ENCODE data around the gene INTS6. TPM values are rescaled to one million over a fixed set of nuclear protein-coding genes. Genes with fewer than 3 reads are reported as not detected.

Gene INTS6
- total and polyA plus RNA-seq, 4 donors: 9.8 to 51.6 (median 25.2) TPM

DNA sequence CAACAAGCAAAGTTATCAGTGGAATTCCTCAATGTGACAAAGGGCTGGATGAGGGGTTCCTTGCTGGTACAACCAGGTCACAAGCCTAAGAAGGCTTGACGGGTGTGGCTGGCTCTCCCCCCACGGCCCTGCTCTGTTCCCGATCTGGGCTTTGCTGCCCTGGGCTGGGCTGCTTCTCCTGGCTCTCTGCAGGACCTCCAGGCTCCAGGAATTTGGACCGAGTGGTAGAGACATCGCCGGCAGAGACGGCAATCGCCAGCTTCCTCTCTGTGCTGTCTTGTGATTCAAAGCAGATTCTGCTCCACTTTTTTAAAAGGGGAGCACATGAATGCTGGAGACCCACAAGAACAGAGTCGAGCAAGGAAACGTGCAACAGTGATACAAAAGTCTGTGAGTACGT, 113.5 kb downstream of the INTS6 start, which contains the start of gene SERPINE3:
TSS of gene SERPINE3 (plus strand) at position 338 of the 400 bp plus-strand sequence. CDS start 1,401 bp downstream, outside the sequence.
- DNase-seq (no peak), ATAC-seq (ENCODE audit: low FRiP score) (no peak)
- Histone ChIP-seq H3K4me3 (ENCODE audit: low read length in 2 of 2) (no peak within 1 kb of the TSS), H3K9me3 (ENCODE audit: control insufficient read depth, low read length) (no peaks in the 10 kb centered on the region), H3K36me3 (ENCODE audit: control insufficient read depth in 1 of 2, insufficient read depth in 2 of 2, low read length in 1 of 2) (no peaks in the 10 kb centered on the region), H3K4me1 (ENCODE audit: control insufficient read depth in 1 of 2, insufficient read depth in 2 of 2, low read length in 2 of 2) (no peaks in the 10 kb centered on the region), H3K27ac (ENCODE audit: low read depth in 1 of 2, low read length in 2 of 2) (no peak within 1 kb of the TSS), H3K27me3 (ENCODE audit: control insufficient read depth in 1 of 2, insufficient read depth in 2 of 2, low read length in 1 of 2) (no peaks in the 10 kb centered on the region)
- intact Hi-C loops (cut with DNase I): no loop called here
- WGBS, 2 donors: 75 to 82% methylated on average over 11 of the region's 11 CpGs

- 93 to 94% methylated on average over 5 of the region's 5 CpGs for WGBS, 2 donors
- DNase-seq (no peak), ATAC-seq (ENCODE audit: low FRiP score) (no peak)
- H3K36me3 ChIP-seq (ENCODE audit: control insufficient read depth in 1 of 2, insufficient read depth in 2 of 2, low read length in 1 of 2): no peaks in the 10 kb centered on the region
- no peaks in the 10 kb centered on the region for H3K4me1 ChIP-seq (ENCODE audit: control insufficient read depth in 1 of 2, insufficient read depth in 2 of 2, low read length in 2 of 2)
- no peaks in the 10 kb centered on the region for H3K27me3 ChIP-seq (ENCODE audit: control insufficient read depth in 1 of 2, insufficient read depth in 2 of 2, low read length in 1 of 2)
- H3K27ac ChIP-seq (ENCODE audit: low read depth in 1 of 2, low read length in 2 of 2): no peak overlapping the region
- no peaks in the 10 kb centered on the region for H3K9me3 ChIP-seq (ENCODE audit: control insufficient read depth, low read length)
- intact Hi-C loops (cut with DNase I): no loop called here
- H3K4me3 ChIP-seq (ENCODE audit: low read length in 2 of 2): no peak overlapping the region
These were observed 116.1 kb downstream of the INTS6 start for GRCh38 chr13:51336746-51337145.

GRCh38 chr13:51333826-51334225, 119.0 kb downstream of the INTS6 start:
- H3K9me3 ChIP-seq (ENCODE audit: control insufficient read depth, low read length): no peaks in the 10 kb centered on the region
- H3K4me3 ChIP-seq (ENCODE audit: low read length in 2 of 2): no peak overlapping the region
- no peaks in the 10 kb centered on the region for H3K36me3 ChIP-seq (ENCODE audit: control insufficient read depth in 1 of 2, insufficient read depth in 2 of 2, low read length in 1 of 2)
- DNase-seq (no peak), ATAC-seq (ENCODE audit: low FRiP score) (no peak)
- H3K4me1 ChIP-seq (ENCODE audit: control insufficient read depth in 1 of 2, insufficient read depth in 2 of 2, low read length in 2 of 2): no peaks in the 10 kb centered on the region
- no peaks in the 10 kb centered on the region for H3K27me3 ChIP-seq (ENCODE audit: control insufficient read depth in 1 of 2, insufficient read depth in 2 of 2, low read length in 1 of 2)
- intact Hi-C loops (cut with DNase I): no loop called here
- H3K27ac ChIP-seq (ENCODE audit: low read depth in 1 of 2, low read length in 2 of 2): no peak overlapping the region

DNA sequence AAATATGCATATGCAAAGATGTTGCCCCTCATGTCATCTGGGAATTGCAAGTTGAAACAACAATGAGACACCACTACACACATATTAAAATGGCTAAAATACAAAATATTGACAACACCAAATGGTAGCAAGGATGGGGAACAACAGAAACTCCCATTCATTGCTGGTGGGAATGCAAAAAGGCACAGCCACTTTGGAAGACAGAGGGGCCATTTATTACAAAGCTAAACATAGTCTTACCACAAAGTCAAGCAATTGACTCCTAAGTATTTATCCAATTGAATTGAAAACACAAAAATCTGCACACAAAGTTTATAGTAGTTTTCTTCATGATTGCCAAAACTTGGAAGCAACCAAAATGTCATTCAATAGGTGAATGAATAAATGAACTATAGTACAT, 119.4 kb downstream of the INTS6 start:
- Histone ChIP-seq H3K9me3 (ENCODE audit: control insufficient read depth, low read length) (no peaks in the 10 kb centered on the region), H3K4me3 (ENCODE audit: low read length in 2 of 2) (no peak overlapping the region), H3K36me3 (ENCODE audit: control insufficient read depth in 1 of 2, insufficient read depth in 2 of 2, low read length in 1 of 2) (no peaks in the 10 kb centered on the region), H3K27ac (ENCODE audit: low read depth in 1 of 2, low read length in 2 of 2) (no peak overlapping the region), H3K27me3 (ENCODE audit: control insufficient read depth in 1 of 2, insufficient read depth in 2 of 2, low read length in 1 of 2) (no peaks in the 10 kb centered on the region), H3K4me1 (ENCODE audit: control insufficient read depth in 1 of 2, insufficient read depth in 2 of 2, low read length in 2 of 2) (no peaks in the 10 kb centered on the region)
- intact Hi-C loops (cut with DNase I): no loop called here
- DNase-seq: no peak
- no peak for ATAC-seq (ENCODE audit: low FRiP score)

DNA sequence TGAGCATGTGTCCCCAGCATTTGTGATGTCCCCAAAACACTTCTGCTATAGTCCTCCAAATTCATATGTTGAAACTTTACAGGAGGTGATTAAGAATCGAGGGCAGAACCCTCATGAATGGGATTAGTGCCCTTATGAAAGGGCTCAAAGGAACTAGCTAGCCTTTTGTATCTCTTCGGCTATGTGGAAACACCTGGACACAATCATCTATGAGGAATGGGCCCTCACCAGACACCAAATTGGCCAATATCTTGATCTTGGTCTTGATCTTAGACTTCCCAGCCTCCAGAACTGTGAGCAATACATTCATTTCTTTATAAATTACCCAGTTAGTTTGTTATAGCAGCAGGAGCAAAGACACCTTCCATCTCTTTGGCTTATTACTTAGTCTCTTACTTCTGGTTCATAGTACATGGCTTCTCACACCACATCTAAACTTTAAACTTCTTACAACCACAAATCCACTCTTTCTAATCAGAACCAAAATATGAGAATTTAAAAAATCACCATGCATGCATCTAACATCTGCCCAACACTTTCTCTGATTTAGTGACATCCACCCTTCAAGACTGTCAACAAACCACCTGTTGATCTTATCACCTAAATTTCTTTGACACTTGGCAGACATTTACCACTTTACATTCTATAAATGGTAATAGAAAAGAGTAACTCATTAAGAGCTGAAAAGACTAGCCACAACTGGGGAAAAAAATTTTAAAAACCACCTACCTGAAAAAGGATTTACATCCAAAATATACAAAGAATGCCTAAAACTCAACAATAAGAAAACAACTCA, 120.1 kb downstream of the INTS6 start:
- H3K4me3 ChIP-seq (ENCODE audit: low read length in 2 of 2): no peak overlapping the region
- no peaks in the 10 kb centered on the region for H3K27me3 ChIP-seq (ENCODE audit: control insufficient read depth in 1 of 2, insufficient read depth in 2 of 2, low read length in 1 of 2)
- ATAC-seq (ENCODE audit: low FRiP score) (no peak), DNase-seq (no peak)
- no peak overlapping the region for H3K27ac ChIP-seq (ENCODE audit: low read depth in 1 of 2, low read length in 2 of 2)
- no peaks in the 10 kb centered on the region for H3K36me3 ChIP-seq (ENCODE audit: control insufficient read depth in 1 of 2, insufficient read depth in 2 of 2, low read length in 1 of 2)
- no peaks in the 10 kb centered on the region for H3K9me3 ChIP-seq (ENCODE audit: control insufficient read depth, low read length)
- H3K4me1 ChIP-seq (ENCODE audit: control insufficient read depth in 1 of 2, insufficient read depth in 2 of 2, low read length in 2 of 2): no peaks in the 10 kb centered on the region
- 90 to 97% methylated on average over 2 of the region's 2 CpGs for WGBS, 2 donors
- intact Hi-C loops (cut with DNase I): no loop called here

GRCh38 chr13:51331354-51331861, 121.4 kb downstream of the INTS6 start:
- H3K27ac ChIP-seq (ENCODE audit: low read depth in 1 of 2, low read length in 2 of 2): no peak overlapping the region
- ATAC-seq (ENCODE audit: low FRiP score) (no peak), DNase-seq (no peak)
- H3K4me3 ChIP-seq (ENCODE audit: low read length in 2 of 2): no peak overlapping the region
- no peaks in the 10 kb centered on the region for H3K9me3 ChIP-seq (ENCODE audit: control insufficient read depth, low read length)
- H3K27me3 ChIP-seq (ENCODE audit: control insufficient read depth in 1 of 2, insufficient read depth in 2 of 2, low read length in 1 of 2): no peaks in the 10 kb centered on the region
- WGBS, 2 donors: 63 to 72% methylated on average over 6 of the region's 6 CpGs
- H3K4me1 ChIP-seq (ENCODE audit: control insufficient read depth in 1 of 2, insufficient read depth in 2 of 2, low read length in 2 of 2): no peaks in the 10 kb centered on the region
- no peaks in the 10 kb centered on the region for H3K36me3 ChIP-seq (ENCODE audit: control insufficient read depth in 1 of 2, insufficient read depth in 2 of 2, low read length in 1 of 2)
- intact Hi-C loops (cut with DNase I): no loop called here

- WGBS, 2 donors: 46 to 60% methylated on average over 3 of the region's 3 CpGs
- intact Hi-C loops (cut with DNase I): no loop called here
- Histone ChIP-seq H3K9me3 (ENCODE audit: control insufficient read depth, low read length) (no peaks in the 10 kb centered on the region), H3K27ac (ENCODE audit: low read depth in 1 of 2, low read length in 2 of 2) (no peak overlapping the region), H3K4me1 (ENCODE audit: control insufficient read depth in 1 of 2, insufficient read depth in 2 of 2, low read length in 2 of 2) (no peaks in the 10 kb centered on the region), H3K36me3 (ENCODE audit: control insufficient read depth in 1 of 2, insufficient read depth in 2 of 2, low read length in 1 of 2) (no peaks in the 10 kb centered on the region), H3K4me3 (ENCODE audit: low read length in 2 of 2) (no peak overlapping the region), H3K27me3 (ENCODE audit: control insufficient read depth in 1 of 2, insufficient read depth in 2 of 2, low read length in 1 of 2) (no peaks in the 10 kb centered on the region)
- no peak for DNase-seq
- no peak for ATAC-seq (ENCODE audit: low FRiP score)
These were observed 122.0 kb downstream of the INTS6 start for GRCh38 chr13:51330791-51331190.

DNA sequence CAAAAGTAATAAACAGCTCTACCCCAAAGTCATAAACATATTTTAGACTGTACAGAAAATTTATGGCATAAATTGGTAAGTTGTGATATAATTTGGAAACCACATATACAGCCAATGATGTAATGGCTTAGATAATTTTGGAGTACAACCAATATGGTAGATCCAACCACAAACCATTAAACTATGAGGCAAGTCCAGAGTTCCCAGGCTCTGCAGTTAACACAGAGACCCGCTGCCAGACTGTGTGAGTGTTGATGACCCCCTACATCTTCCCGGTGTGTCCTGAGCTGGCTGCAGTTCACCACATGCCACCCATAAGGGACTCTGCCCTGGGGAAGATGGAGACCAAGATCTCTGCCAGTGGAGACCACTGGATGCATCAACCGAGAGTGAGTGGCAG, 123.2 kb downstream of the INTS6 start:
- intact Hi-C loops (cut with DNase I): no loop called here

DNA sequence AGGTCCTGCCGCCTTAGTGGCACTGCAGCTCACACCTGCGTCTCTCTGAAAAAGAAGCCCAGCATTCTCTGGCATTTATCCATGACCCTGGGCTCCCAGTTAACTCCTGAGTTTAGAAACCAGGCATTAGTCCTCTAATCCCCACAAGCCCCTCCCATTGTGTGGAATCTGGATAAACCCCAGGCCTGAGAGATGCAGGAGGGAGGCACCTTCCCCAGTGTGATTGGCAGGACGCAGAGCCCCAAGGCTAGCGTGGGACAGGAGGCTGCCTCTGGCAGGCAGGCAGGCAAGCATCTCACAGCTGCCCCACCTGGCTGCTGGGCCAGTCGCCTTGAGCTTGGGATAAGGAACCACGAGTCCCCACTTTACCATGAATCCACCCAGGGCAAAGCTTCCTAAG, 124.3 kb downstream of the INTS6 start:
- DNase-seq (no peak), ATAC-seq (ENCODE audit: low FRiP score) (no peak)
- Histone ChIP-seq H3K4me3 (ENCODE audit: low read length in 2 of 2) (no peak overlapping the region), H3K9me3 (ENCODE audit: control insufficient read depth, low read length) (no peaks in the 10 kb centered on the region), H3K27me3 (ENCODE audit: control insufficient read depth in 1 of 2, insufficient read depth in 2 of 2, low read length in 1 of 2) (no peaks in the 10 kb centered on the region), H3K36me3 (ENCODE audit: control insufficient read depth in 1 of 2, insufficient read depth in 2 of 2, low read length in 1 of 2) (no peaks in the 10 kb centered on the region), H3K27ac (ENCODE audit: low read depth in 1 of 2, low read length in 2 of 2) (no peak overlapping the region), H3K4me1 (ENCODE audit: control insufficient read depth in 1 of 2, insufficient read depth in 2 of 2, low read length in 2 of 2) (no peaks in the 10 kb centered on the region)
- intact Hi-C loops (cut with DNase I): no loop called here
- 88 to 90% methylated on average over 6 of the region's 6 CpGs for WGBS, 2 donors

More for the DNA sequence above, 123.2 kb downstream of the INTS6 start:
- Histone ChIP-seq H3K27me3 (ENCODE audit: control insufficient read depth in 1 of 2, insufficient read depth in 2 of 2, low read length in 1 of 2) (no peaks in the 10 kb centered on the region), H3K27ac (ENCODE audit: low read depth in 1 of 2, low read length in 2 of 2) (no peak overlapping the region), H3K36me3 (ENCODE audit: control insufficient read depth in 1 of 2, insufficient read depth in 2 of 2, low read length in 1 of 2) (no peaks in the 10 kb centered on the region), H3K4me1 (ENCODE audit: control insufficient read depth in 1 of 2, insufficient read depth in 2 of 2, low read length in 2 of 2) (no peaks in the 10 kb centered on the region), H3K4me3 (ENCODE audit: low read length in 2 of 2) (no peak overlapping the region), H3K9me3 (ENCODE audit: control insufficient read depth, low read length) (no peaks in the 10 kb centered on the region)
- no peak for DNase-seq
- no peak for ATAC-seq (ENCODE audit: low FRiP score)
- 88 to 92% methylated on average over 3 of the region's 3 CpGs for WGBS, 2 donors

Measured in aorta (tissue), 5 donors.